HEK293 (cell line): ENCODE measurements around the gene NCL.
A peak's percentile ranks its signal among the peaks of the same experiment; 100 is the strongest.

Experiments
- ATF2 ChIP-seq: fragments of 450-650 bp; formaldehyde crosslinking; IDR thresholded peaks from 2 replicates; pipeline ENCODE4 v1.5.1; 2016; ENCODE audit warnings: missing biosample characterization, missing genetic modification characterization, low read depth
- BCL6B ChIP-seq: fragments of 450-650 bp; formaldehyde crosslinking; IDR thresholded peaks from 2 replicates; pipeline ENCODE4 v1.5.1; 2017; ENCODE audit warnings: missing biosample characterization, missing genetic modification characterization
- HIC1 ChIP-seq: fragments of 450-650 bp; formaldehyde crosslinking; IDR thresholded peaks from 2 replicates; pipeline ENCODE4 v1.5.1; 2016; ENCODE audit warnings: missing biosample characterization, missing genetic modification characterization
- HOXD13 ChIP-seq: sonication (generic); formaldehyde crosslinking; IDR thresholded peaks from 2 replicates; pipeline ENCODE4 v1.8.0; 2022; ENCODE audit warnings: missing genetic modification reagents, borderline replicate concordance
- INSM2 ChIP-seq: fragments of 450-650 bp; formaldehyde crosslinking; IDR thresholded peaks from 2 replicates; pipeline ENCODE4 v1.5.1; 2016; ENCODE audit warnings: missing biosample characterization, missing genetic modification characterization
- PBX3 ChIP-seq: sonication (generic); formaldehyde crosslinking; IDR thresholded peaks from 2 replicates; pipeline ENCODE4 v1.8.1; 2022; ENCODE audit warnings: mild to moderate bottlenecking, moderate library complexity, missing genetic modification reagents
- SETDB1 ChIP-seq: IDR thresholded peaks from one replicate; pipeline ENCODE4 v1.6.1; 2017; ENCODE audit warnings: mild to moderate bottlenecking, low read length, moderate library complexity, mixed read lengths; ENCODE audit not compliant: insufficient read length
- TCF7L2 ChIP-seq: IDR thresholded peaks from 2 replicates; pipeline ENCODE4 v1.6.1; 2011; ENCODE audit warnings: low read depth, mild to moderate bottlenecking, inconsistent platforms, low read length, moderate library complexity, borderline replicate concordance
- ZBTB7A ChIP-seq: fragments of 450-650 bp; formaldehyde crosslinking; IDR thresholded peaks from 2 replicates; pipeline ENCODE4 v1.5.1; 2016; ENCODE audit warnings: low read depth, missing biosample characterization, missing genetic modification characterization
- ZNF112 ChIP-seq: fragments of 450-650 bp; formaldehyde crosslinking; IDR thresholded peaks from 2 replicates; pipeline ENCODE4 v1.5.0; 2017; ENCODE audit warnings: missing biosample characterization, missing genetic modification characterization
- ZNF114 ChIP-seq: fragments of 450-650 bp; formaldehyde crosslinking; IDR thresholded peaks from 2 replicates; pipeline ENCODE4 v1.5.0; 2017; ENCODE audit warnings: missing biosample characterization, missing genetic modification characterization
- ZNF18 ChIP-seq: fragments of 450-650 bp; formaldehyde crosslinking; IDR thresholded peaks from 2 replicates; pipeline ENCODE4 v1.5.1; 2016; ENCODE audit warnings: missing biosample characterization, missing genetic modification characterization
- ZNF202 ChIP-seq: fragments of 450-650 bp; formaldehyde crosslinking; IDR thresholded peaks from 2 replicates; pipeline ENCODE4 v1.5.1; 2016; ENCODE audit warnings: missing biosample characterization, missing genetic modification characterization, borderline replicate concordance
- ZNF354C ChIP-seq: fragments of 450-650 bp; formaldehyde crosslinking; IDR thresholded peaks from 2 replicates; pipeline ENCODE4 v1.5.1; 2016; ENCODE audit warnings: missing biosample characterization, missing genetic modification characterization, low read depth, borderline replicate concordance
- ZNF362 ChIP-seq: fragments of 450-650 bp; formaldehyde crosslinking; IDR thresholded peaks from 2 replicates; pipeline ENCODE4 v1.5.1; 2016; ENCODE audit warnings: missing biosample characterization, missing genetic modification characterization
- ZNF391 ChIP-seq: fragments of 450-650 bp; formaldehyde crosslinking; IDR thresholded peaks from 2 replicates; pipeline ENCODE4 v1.5.1; 2016; ENCODE audit warnings: low read depth, missing biosample characterization, missing genetic modification characterization, borderline replicate concordance
- ZNF398 ChIP-seq: fragments of 450-650 bp; formaldehyde crosslinking; IDR thresholded peaks from 2 replicates; pipeline ENCODE4 v1.5.1; 2017; ENCODE audit warnings: missing biosample characterization, missing genetic modification characterization
- ZNF645 ChIP-seq: fragments of 450-650 bp; formaldehyde crosslinking; IDR thresholded peaks from 2 replicates; pipeline ENCODE4; 2016; ENCODE audit warnings: missing biosample characterization, missing genetic modification characterization
- ZNF658 ChIP-seq: fragments of 450-650 bp; formaldehyde crosslinking; IDR thresholded peaks from 2 replicates; pipeline ENCODE4; 2016; ENCODE audit warnings: missing biosample characterization, missing genetic modification characterization
- ZNF677 ChIP-seq: fragments of 450-650 bp; IDR thresholded peaks from 2 replicates; pipeline ENCODE4 v1.5.0; 2018; ENCODE audit warnings: missing biosample characterization, mild to moderate bottlenecking, missing genetic modification characterization, moderate library complexity
- ZNF707 ChIP-seq: fragments of 450-650 bp; formaldehyde crosslinking; IDR thresholded peaks from 2 replicates; pipeline ENCODE4 v1.5.1; 2016; ENCODE audit warnings: missing biosample characterization, missing genetic modification characterization
- ZSCAN4 ChIP-seq: fragments of 450-650 bp; formaldehyde crosslinking; IDR thresholded peaks from 2 replicates; pipeline ENCODE4 v1.5.1; 2017; ENCODE audit warnings: missing biosample characterization, missing genetic modification characterization

Gene NCL

GRCh38 chr2:231463698-231464575 lies at the start of gene NCL (continued):
- TF ChIP-seq HIC1 (tag by site-specific recombination) (no peak), ZNF391 (tag by site-specific recombination) (peak; percentile 83; the same call in 1 of the 2 replicates), ZNF114 (tag by site-specific recombination) (no peak), PBX3 (peak; percentile 47; the same call in 1 of the 2 replicates), ZNF112 (tag by site-specific recombination) (no peak), ZNF398 (tag by site-specific recombination) (no peak), HOXD13 (CRISPR knock-in tag) (no peak), INSM2 (tag by site-specific recombination) (0 out of 2 replicates have a peak, but pooled peaks have one; percentile 36), ZSCAN4 (tag by site-specific recombination) (no peak), BCL6B (no peak), ZNF354C (tag by site-specific recombination) (no peak), ZNF645 (0 out of 2 replicates have a peak, but pooled peaks have one; percentile 7), ZBTB7A (tag by site-specific recombination) (0 out of 2 replicates have a peak, but pooled peaks have one; percentile 58), ZNF658 (no peak), ZNF362 (tag by site-specific recombination) (no peak), ZNF18 (tag by site-specific recombination) (no peak), SETDB1 (no peak), TCF7L2 (no peak), ZNF707 (no peak), ZNF677 (no peak), ZNF202 (tag by site-specific recombination) (no peak), ATF2 (tag by site-specific recombination) (no peak)
